ENCODE measurements around the gene MIEF1.

MIEF1 gene

GRCh38 chr22:39524089-39524752 lies 22.1 kb downstream of the MIEF1 start:
- DNase-seq (ENCODE audit: low read depth) = no peak

GRCh38 chr22:39524753-39525657 lies 22.9 kb downstream of the MIEF1 start:
- no peak overlapping the region for H3K4me3 ChIP-seq (ENCODE audit: low read depth, low read length)
- no peak for DNase-seq (ENCODE audit: low read depth)

More at GRCh38 chr22:39524089-39524752, 22.1 kb downstream of the MIEF1 start:
- no peak overlapping the region for H3K4me3 ChIP-seq (ENCODE audit: low read depth, low read length)

- DNase-seq (ENCODE audit: low read depth) = no peak
- H3K4me3 ChIP-seq (ENCODE audit: low read depth, low read length) = no peak overlapping the region
These were observed 23.5 kb downstream of the MIEF1 start for GRCh38 chr22:39525658-39525975.

- no peak for DNase-seq (ENCODE audit: low read depth)
- no peak overlapping the region for H3K4me3 ChIP-seq (ENCODE audit: low read depth, low read length)
These were observed 24.7 kb downstream of the MIEF1 start for GRCh38 chr22:39526736-39527171.

- H3K4me3 ChIP-seq (ENCODE audit: low read depth, low read length) = no peak overlapping the region
- no peak for DNase-seq (ENCODE audit: low read depth)
These were observed 25.4 kb downstream of the MIEF1 start for GRCh38 chr22:39527481-39527961.

- no peak for DNase-seq (ENCODE audit: low read depth)
- H3K4me3 ChIP-seq (ENCODE audit: low read depth, low read length) = no peak overlapping the region
These were observed 26.1 kb downstream of the MIEF1 start for GRCh38 chr22:39528080-39528661.

- no peak overlapping the region for H3K4me3 ChIP-seq (ENCODE audit: low read depth, low read length)
- DNase-seq (ENCODE audit: low read depth) = peak; percentile 74
These were observed 26.8 kb downstream of the MIEF1 start for GRCh38 chr22:39528681-39529486.

GRCh38 chr22:39529487-39529851 lies 27.4 kb downstream of the MIEF1 start:
- DNase-seq (ENCODE audit: low read depth) = no peak
- H3K4me3 ChIP-seq (ENCODE audit: low read depth, low read length) = no peak overlapping the region

GRCh38 chr22:39530116-39530515 lies 28.0 kb downstream of the MIEF1 start:
- no peak for DNase-seq (ENCODE audit: low read depth)
- no peak overlapping the region for H3K4me3 ChIP-seq (ENCODE audit: low read depth, low read length)

- H3K4me3 ChIP-seq (ENCODE audit: low read depth, low read length) = no peak overlapping the region
- DNase-seq (ENCODE audit: low read depth) = no peak
These were observed 28.7 kb downstream of the MIEF1 start for GRCh38 chr22:39530692-39531331.

- peak; percentile 95 for DNase-seq (ENCODE audit: low read depth)
- peak within 1 kb of the TSS; percentile 83 for H3K4me3 ChIP-seq (ENCODE audit: low read depth, low read length)
These were observed 30.4 kb downstream of the MIEF1 start, which contains the start of gene RPS19BP1 for GRCh38 chr22:39532215-39533073. RPS19BP1 (minus strand) TSS chr22:39532748; CDS start chr22:39532738, 10 bp downstream.

- DNase-seq (ENCODE audit: low read depth) = no peak
- no peak overlapping the region for H3K4me3 ChIP-seq (ENCODE audit: low read depth, low read length)
These were observed 32.0 kb downstream of the MIEF1 start for GRCh38 chr22:39534092-39534506.

GRCh38 chr22:39534591-39535356 lies 32.7 kb downstream of the MIEF1 start:
- no peak overlapping the region for H3K4me3 ChIP-seq (ENCODE audit: low read depth, low read length)
- DNase-seq (ENCODE audit: low read depth) = no peak

GRCh38 chr22:39535357-39535725 lies 33.3 kb downstream of the MIEF1 start:
- no peak overlapping the region for H3K4me3 ChIP-seq (ENCODE audit: low read depth, low read length)
- DNase-seq (ENCODE audit: low read depth) = no peak

GRCh38 chr22:39535831-39536449 lies 33.9 kb downstream of the MIEF1 start:
- H3K4me3 ChIP-seq (ENCODE audit: low read depth, low read length) = no peak overlapping the region
- no peak for DNase-seq (ENCODE audit: low read depth)

GRCh38 chr22:39536711-39537110 lies 34.6 kb downstream of the MIEF1 start:
- H3K4me3 ChIP-seq (ENCODE audit: low read depth, low read length) = no peak overlapping the region
- DNase-seq (ENCODE audit: low read depth) = no peak

- no peak overlapping the region for H3K4me3 ChIP-seq (ENCODE audit: low read depth, low read length)
- DNase-seq (ENCODE audit: low read depth) = no peak
These were observed 35.9 kb downstream of the MIEF1 start for GRCh38 chr22:39537975-39538374.
